WTC11 (cell line): Measurements from ENCODE around the gene ZNF660. TPM values are rescaled to one million over a fixed set of nuclear protein-coding genes. Genes with fewer than 3 reads are reported as not detected.

Source experiments
- ATAC-seq: fragments of 200-7000 bp; cut with Tn5 transposase; 2 replicates; pipeline ENCODE4 v1.10.0; 2021; ENCODE audit warnings: mild to moderate bottlenecking, moderate library complexity
- CTCF ChIA-PET: fragments of 300-600 bp; sonication (Branson Sonifier 250); formaldehyde crosslinking; loops from one replicate; lab custom pipeline; 2021; ENCODE audit warnings: antibody characterized with exemption; lab: Charles Lee
- POLR2A ChIA-PET: fragments of 350-600 bp; sonication (Branson Sonifier 250); formaldehyde crosslinking; loops from one replicate; lab custom pipeline; 2021; ENCODE audit warnings: antibody characterized with exemption; lab: Charles Lee
- DNase-seq: peaks from one replicate; pipeline ENCODE4 v3.0.0; 2021; ENCODE audit warnings: low spot score
- H3K27ac Mint-ChIP-seq: 2 replicates; pipeline ENCODE4 v1.8.0; 2021; ENCODE audit warnings: mixed read lengths
- H3K27me3 Mint-ChIP-seq: 2 replicates; pipeline ENCODE4 v1.8.0; 2021; ENCODE audit warnings: low read depth, mild to moderate bottlenecking, moderate library complexity, mixed read lengths
- H3K36me3 Mint-ChIP-seq: 2 replicates; pipeline ENCODE4 v1.8.0; 2021; ENCODE audit warnings: mixed read lengths
- H3K4me1 Mint-ChIP-seq: 2 replicates; pipeline ENCODE4 v1.8.0; 2022; ENCODE audit warnings: mixed read lengths
- H3K4me3 Mint-ChIP-seq: 2 replicates; pipeline ENCODE4 v1.8.0; 2021; ENCODE audit warnings: mild to moderate bottlenecking, moderate library complexity, mixed read lengths
- H3K9me3 Mint-ChIP-seq: 2 replicates; pipeline ENCODE4 v1.8.0; 2021; ENCODE audit warnings: mixed read lengths
- ATF1 ChIP-seq: sonication (generic); formaldehyde crosslinking; IDR thresholded peaks from 2 replicates; pipeline ENCODE4 v1.8.1; 2023; ENCODE audit warnings: mild to moderate bottlenecking, moderate library complexity, missing genetic modification reagents
- ATF2 ChIP-seq: sonication (generic); formaldehyde crosslinking; IDR thresholded peaks from 2 replicates; pipeline ENCODE4 v1.8.1; 2022; ENCODE audit warnings: low read depth, missing genetic modification reagents, borderline replicate concordance
- CTCF ChIP-seq: fragments of 200-600 bp; IDR thresholded peaks from 2 replicates; pipeline ENCODE4 v1.8.0; 2022; ENCODE audit warnings: antibody characterized with exemption
- ELF4 ChIP-seq: sonication (generic); formaldehyde crosslinking; IDR thresholded peaks from 2 replicates; pipeline ENCODE4 v1.8.1; 2022; ENCODE audit warnings: low read depth, mild to moderate bottlenecking, moderate library complexity, missing genetic modification reagents
- MLX ChIP-seq: sonication (generic); formaldehyde crosslinking; IDR thresholded peaks from 2 replicates; pipeline ENCODE4 v1.8.1; 2023; ENCODE audit warnings: mild to moderate bottlenecking, missing genetic modification reagents, moderate library complexity
- PRRX2 ChIP-seq: fragments of 250-450 bp; sonication (Bioruptor Pico); IDR thresholded peaks from 2 replicates; pipeline ENCODE4 v1.8.0; 2021; ENCODE audit warnings: mild to moderate bottlenecking
- RORB ChIP-seq: fragments of 250-450 bp; sonication (Bioruptor Pico); IDR thresholded peaks from 2 replicates; pipeline ENCODE4 v1.9.0; 2021; ENCODE audit warnings: mild to moderate bottlenecking
- SMAD3 ChIP-seq: sonication (generic); formaldehyde crosslinking; IDR thresholded peaks from 2 replicates; pipeline ENCODE4 v1.8.0; 2022; ENCODE audit warnings: missing genetic modification reagents, mild to moderate bottlenecking, borderline replicate concordance
- STAT6 ChIP-seq: sonication (generic); formaldehyde crosslinking; conservative IDR thresholded peaks from 2 replicates; pipeline ENCODE4 v1.8.1; 2023; ENCODE audit warnings: mild to moderate bottlenecking, low read depth, missing genetic modification reagents, moderate library complexity
- USF2 ChIP-seq: sonication (generic); formaldehyde crosslinking; IDR thresholded peaks from 2 replicates; pipeline ENCODE4 v1.8.1; 2023; ENCODE audit warnings: mild to moderate bottlenecking, missing genetic modification reagents, moderate library complexity
- ZMAT4 ChIP-seq: fragments of 250-450 bp; sonication (Bioruptor Pico); IDR thresholded peaks from 2 replicates; pipeline ENCODE4 v1.9.0; 2021; ENCODE audit warnings: mild to moderate bottlenecking
- ZNF138 ChIP-seq: sonication (generic); formaldehyde crosslinking; conservative IDR thresholded peaks from 2 replicates; pipeline ENCODE4 v1.8.1; 2022; ENCODE audit warnings: mild to moderate bottlenecking, moderate library complexity, missing genetic modification reagents
- ZNF232 ChIP-seq: sonication (generic); formaldehyde crosslinking; IDR thresholded peaks from 2 replicates; pipeline ENCODE4 v1.8.0; 2022; ENCODE audit warnings: mild to moderate bottlenecking, missing genetic modification reagents
- ZNF416 ChIP-seq: fragments of 250-450 bp; sonication (Bioruptor Pico); IDR thresholded peaks from 2 replicates; pipeline ENCODE4 v1.9.0; 2021; ENCODE audit warnings: mild to moderate bottlenecking, inconsistent platforms
- ZNF532 ChIP-seq: fragments of 250-450 bp; sonication (Bioruptor Pico); IDR thresholded peaks from 2 replicates; pipeline ENCODE4 v1.9.0; 2021; ENCODE audit warnings: mild to moderate bottlenecking, borderline replicate concordance
- ZSCAN18 ChIP-seq: fragments of 250-450 bp; sonication (Bioruptor Pico); IDR thresholded peaks from 2 replicates; pipeline ENCODE4 v2.1.2; 2022; ENCODE audit warnings: mild to moderate bottlenecking, moderate library complexity
- total RNA-seq: library from RNA; stranded (reverse); gene quantifications from 3 replicates; pipeline ENCODE4 v1.2.3, GENCODE V29; 2021

The ZNF660 gene
- total RNA-seq, 1 experiment from 2014 or later, result 9.0 TPM

GRCh38 chr3:44561076-44561475, 23.7 kb upstream of the ZNF660 start (continued):
- TF ChIP-seq ZMAT4 (CRISPR knock-in tag), result no peak
- TF ChIP-seq MLX (CRISPR knock-in tag), result no peak

GRCh38 chr3:44562147-44562546, 22.6 kb upstream of the ZNF660 start:
- H3K27ac Mint-ChIP-seq, result no peak overlapping the region
- ATAC-seq, result no peak
- DNase-seq, result no peak
- no peak overlapping the region for H3K4me3 Mint-ChIP-seq
- peaks cover 6% of the 10 kb centered on the region; the same call in 1 of the 2 replicates for H3K27me3 Mint-ChIP-seq
- H3K9me3 Mint-ChIP-seq, result peaks cover 39% of the 10 kb centered on the region
- H3K36me3 Mint-ChIP-seq, result peaks cover 88% of the 10 kb centered on the region
- no peak for TF ChIP-seq ZNF138 (CRISPR knock-in tag)
- TF ChIP-seq STAT6 (CRISPR knock-in tag), result no peak
- TF ChIP-seq ZNF232 (CRISPR knock-in tag), result no peak
- TF ChIP-seq USF2 (CRISPR knock-in tag), result no peak
- no peak for TF ChIP-seq ATF1
- no peak for TF ChIP-seq ZNF416 (CRISPR knock-in tag)
- no peak for TF ChIP-seq ELF4
- TF ChIP-seq ZSCAN18 (CRISPR knock-in tag), result no peak
- no peak for TF ChIP-seq ZNF532 (CRISPR knock-in tag)
- no peak for TF ChIP-seq ATF2 (CRISPR knock-in tag)
- no peak for TF ChIP-seq PRRX2 (CRISPR knock-in tag)
- TF ChIP-seq SMAD3, result no peak
- TF ChIP-seq RORB (CRISPR knock-in tag), result no peak
- TF ChIP-seq CTCF, result no peak
- no peaks in the 10 kb centered on the region; the same call in 1 of the 2 replicates for H3K4me1 Mint-ChIP-seq
- ChIA-PET POLR2A (no interaction called here), CTCF (no interaction called here)
